Right lobe of liver (tissue), 6 donors: ENCODE results near the gene MYCT1. TPM values are rescaled to one million over a fixed set of nuclear protein-coding genes. Genes with fewer than 3 reads are reported as not detected.

Source experiments
- ATAC-seq, 4 donors: fragments of 200-7000 bp; cut with Tn5 transposase; one replicate each; pipeline ENCODE4 v1.9.1; 2020; ENCODE audit warnings: mild to moderate bottlenecking in 4 of 4, moderate library complexity in 4 of 4
- DNase-seq, 3 donors: peaks; one replicate each; pipeline ENCODE4 v3.0.0-alpha.2; 2020
- H3K27ac ChIP-seq, 3 donors: fragments of 200-600 bp; one replicate each; pipeline ENCODE4 v1.8.0; 2022
- H3K27me3 ChIP-seq, 2 donors: fragments of 200-600 bp; one replicate each; pipeline ENCODE4 v1.8.0; 2022
- H3K36me3 ChIP-seq, 4 donors: fragments of 200-600 bp; sonication (generic) in 1 of 4; one replicate each; pipeline versions ENCODE4 v1.5.1 to v1.8.0; 2017 to 2022; ENCODE audit warnings: control low read depth in 1 of 4
- H3K4me1 ChIP-seq, 4 donors: fragments of 200-600 bp; sonication (generic) in 1 of 4; one replicate each; pipeline versions ENCODE4 v1.5.1 to v1.8.0; 2017 to 2022; ENCODE audit warnings: control low read depth in 1 of 4
- H3K4me3 ChIP-seq, 3 donors: fragments of 200-600 bp; one replicate each; pipeline ENCODE4 v1.8.0; 2022
- H3K9me3 ChIP-seq, 4 donors: fragments of 200-600 bp; sonication (generic) in 1 of 4; one replicate each; pipeline versions ENCODE4 v1.5.1 to v1.8.0; 2017 to 2022; ENCODE audit warnings: control low read depth in 1 of 4
- CTCF ChIP-seq, 4 donors: fragments of 200-600 bp in 3 of 4; fragments of 450-650 bp in 1 of 4; IDR thresholded peaks; one replicate each; pipeline versions ENCODE4 v1.5.1 to v1.8.0; 2016 to 2022; ENCODE audit warnings: antibody characterized with exemption in 4 of 4, mild to moderate bottlenecking in 2 of 4
- POLR2A ChIP-seq: fragments of 450-650 bp; IDR thresholded peaks from one replicate; pipeline ENCODE4 v1.6.1; 2017; ENCODE audit warnings: antibody characterized with exemption, mild to moderate bottlenecking
- WGBS: methylation state at CpG from one replicate; pipeline ENCODE4 v1.1.6; 2018; ENCODE audit warnings: low coverage, low lambda C conversion rate; ENCODE audit not compliant: insufficient coverage; ENCODE audit errors: missing lambda C conversion rate; 5-methylcytosine and 5-hydroxymethylcytosine counted together
- intact Hi-C, 2 donors: fragments of 100-400 bp; cut with DNase I; formaldehyde crosslinking; loops; one replicate each; pipeline versions ENCODE4 v1.11.2 to v1.14.1; 2022
- total RNA-seq, 6 experiments: library from RNA; depleted of rRNA in 2 of 6; stranded (reverse); fragments of >200 nt in 2 of 6; fragmentation: NEBNext Ultra II Directional in 3 of 6; extraction: Animal tissue kit (Norgen Biotek cat#: 25700) in 3 of 6; gene quantifications; one replicate each; pipeline versions ENCODE4 v1.1.0 to v1.2.4, GENCODE V29; 2016 to 2023
- donor health status: DM: no; HTN: yes; CAD: no.
- donor health status: DM: no; HTN: no; CAD: no.
- donor health status: DM: no; HTN: no; CAD: no.
- donor health status: DM: no; HTN: yes; CAD: no.
- donor health status: DM: no; HTN: yes; CAD: no.

Gene MYCT1
- total RNA-seq, 6 experiments from 2014 or later = 2.3 to 6.6 (median 4.7) TPM

DNA sequence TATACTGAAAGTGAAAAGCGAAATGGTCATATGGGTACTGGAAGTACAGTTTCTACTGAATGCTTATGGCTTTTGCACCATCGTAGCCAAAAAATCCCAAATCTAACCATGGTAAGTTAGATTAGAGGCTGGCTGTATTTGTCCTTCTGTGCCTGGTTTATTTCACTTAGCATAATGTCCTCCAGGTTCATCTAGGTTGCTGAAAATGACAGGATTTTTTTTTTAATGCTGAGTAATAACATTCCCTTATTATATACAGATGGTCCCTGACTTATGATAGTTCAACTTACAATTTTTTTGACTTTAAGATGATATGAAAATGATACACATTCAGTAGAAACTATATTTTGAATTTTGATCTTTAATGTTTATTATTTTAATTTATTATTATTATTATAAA, 7.6 kb downstream of the MYCT1 start:
- ATAC-seq = no peak
- intact Hi-C loops = no loop called here

GRCh38 chr6:152716322-152716721, 18.6 kb downstream of the MYCT1 start:
- H3K9me3 ChIP-seq = no peaks in the 10 kb centered on the region
- ATAC-seq (no peak), DNase-seq (no peak)
- H3K27ac ChIP-seq = no peak overlapping the region
- no peaks in the 10 kb centered on the region for H3K4me1 ChIP-seq
- intact Hi-C loops = no loop called here
- WGBS = 33% methylated on average over 3 of the region's 3 CpGs
- H3K4me3 ChIP-seq = no peak overlapping the region
- no peaks in the 10 kb centered on the region for H3K36me3 ChIP-seq
- no peaks in the 10 kb centered on the region for H3K27me3 ChIP-seq
- TF ChIP-seq POLR2A (no peak), CTCF (IDR thresholded peaks at IDR 0.05) (peak in 1 of 4 donors; percentile 9)

More for the DNA sequence above, 7.6 kb downstream of the MYCT1 start:
- H3K4me3 ChIP-seq = no peak overlapping the region
- no peak for DNase-seq
- no peaks in the 10 kb centered on the region for H3K36me3 ChIP-seq
- H3K9me3 ChIP-seq = peaks cover 0 to 4% (median 0%) of the 10 kb centered on the region in 4 donors
- H3K27me3 ChIP-seq = no peaks in the 10 kb centered on the region
- H3K27ac ChIP-seq = no peak overlapping the region
- H3K4me1 ChIP-seq = no peaks in the 10 kb centered on the region
- 55% methylated on average over 2 of the region's 2 CpGs for WGBS
- TF ChIP-seq CTCF (IDR thresholded peaks at IDR 0.05) (no peak), POLR2A (no peak)

DNA sequence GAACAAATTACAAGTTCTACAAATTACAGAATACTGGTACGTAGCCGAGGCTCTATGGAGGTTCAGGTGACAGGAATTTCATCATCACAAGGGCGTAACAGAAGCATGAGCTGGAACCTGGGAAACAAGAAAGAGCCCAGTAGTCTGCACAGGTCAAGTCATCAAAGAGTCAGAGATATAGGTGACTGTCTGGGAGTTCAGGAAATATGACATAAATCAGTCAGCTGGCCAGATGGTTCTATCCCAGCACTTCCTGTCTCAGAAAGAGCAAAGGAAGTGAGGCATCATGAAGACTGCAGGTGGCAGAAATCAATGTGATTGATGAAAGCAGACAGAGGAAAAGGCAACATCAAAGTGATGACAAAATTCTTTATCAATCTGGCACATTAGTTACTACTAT, 23.3 kb downstream of the MYCT1 start:
- DNase-seq (no peak), ATAC-seq (no peak)
- H3K36me3 ChIP-seq = no peaks in the 10 kb centered on the region
- TF ChIP-seq POLR2A (no peak), CTCF (IDR thresholded peaks at IDR 0.05) (no peak)
- no peaks in the 10 kb centered on the region for H3K27me3 ChIP-seq
- H3K9me3 ChIP-seq = no peaks in the 10 kb centered on the region
- intact Hi-C loops = no loop called here
- WGBS = 44% methylated on average over 3 of the region's 3 CpGs
- no peak overlapping the region for H3K27ac ChIP-seq
- H3K4me1 ChIP-seq = no peaks in the 10 kb centered on the region
- H3K4me3 ChIP-seq = no peak overlapping the region

- H3K4me3 ChIP-seq = no peak overlapping the region
- intact Hi-C loops = no loop called here
- H3K27me3 ChIP-seq = no peaks in the 10 kb centered on the region
- 67% methylated on average over 4 of the region's 4 CpGs for WGBS
- no peaks in the 10 kb centered on the region for H3K9me3 ChIP-seq
- TF ChIP-seq CTCF (IDR thresholded peaks at IDR 0.05) (no peak), POLR2A (no peak)
- ATAC-seq (no peak), DNase-seq (no peak)
- H3K36me3 ChIP-seq = no peaks in the 10 kb centered on the region
- no peaks in the 10 kb centered on the region for H3K4me1 ChIP-seq
- H3K27ac ChIP-seq = no peak overlapping the region
These were observed 24.3 kb downstream of the MYCT1 start for GRCh38 chr6:152721956-152722355.

DNA sequence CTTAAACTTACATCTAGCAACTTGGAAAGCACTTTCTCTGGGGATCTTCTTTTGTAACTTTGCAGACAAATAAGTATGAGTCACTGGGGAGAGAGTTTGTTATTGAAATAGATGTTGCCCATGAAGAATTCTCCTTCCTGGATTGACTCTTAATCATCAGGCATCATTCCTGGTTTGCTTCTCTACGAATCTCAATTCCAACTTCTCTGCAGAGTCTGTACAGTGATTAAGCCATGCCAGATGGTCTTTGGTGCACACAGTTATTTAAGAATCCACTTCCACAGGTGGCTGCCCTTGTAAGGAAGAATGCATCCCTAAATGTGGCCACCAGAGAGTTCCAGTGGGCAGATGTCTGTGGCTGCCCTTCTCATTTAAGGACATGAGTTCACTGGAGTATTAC, 25.7 kb downstream of the MYCT1 start:
- Histone ChIP-seq H3K9me3 (no peaks in the 10 kb centered on the region), H3K36me3 (no peaks in the 10 kb centered on the region), H3K27ac (no peak overlapping the region), H3K27me3 (no peaks in the 10 kb centered on the region), H3K4me3 (no peak overlapping the region), H3K4me1 (no peaks in the 10 kb centered on the region)
- intact Hi-C loops = no loop called here
- no peak for DNase-seq
- WGBS = 50% methylated on average over 1 of the region's 1 CpG
- no peak for TF ChIP-seq CTCF (IDR thresholded peaks at IDR 0.05)
- TF ChIP-seq POLR2A = no peak
- ATAC-seq = no peak
